Pancreas (tissue), 10 donors: ENCODE measurements around the gene HERC3. TPM values are rescaled to one million over a fixed set of nuclear protein-coding genes. Genes with fewer than 3 reads are reported as not detected.

Source experiments
- ATAC-seq, 4 donors: fragments of 200-7000 bp; cut with Tn5 transposase; one replicate each; pipeline versions ENCODE4 v1.8.0 to v1.9.1; 2020; ENCODE audit warnings: mild to moderate bottlenecking in 4 of 4, moderate library complexity in 4 of 4
- DNase-seq, 6 donors: peaks; one replicate each; pipeline ENCODE4 v3.0.0-alpha.2; 2020
- FAIRE-seq: peaks from 2 replicates; lab custom pipeline; 2012; peaks lifted over from hg19 to GRCh38; lab: Jason Lieb, UNC
- H3K27ac ChIP-seq, 4 donors: fragments of 200-600 bp; sonication (generic); 1 replicate in 3 of 4; 2 replicates in 1 of 4; pipeline versions ENCODE4 v1.5.0 to v1.8.0; 2020
- H3K27me3 ChIP-seq, 4 donors: fragments of 200-600 bp; one replicate each; pipeline ENCODE4 v1.8.0; 2021
- H3K36me3 ChIP-seq, 3 donors: fragments of 200-600 bp; sonication (generic) in 1 of 3; one replicate each; pipeline versions ENCODE4 v1.5.0 to v1.8.0; 2020 to 2021
- H3K4me1 ChIP-seq, 3 donors: fragments of 200-600 bp; one replicate each; pipeline ENCODE4 v1.8.0; 2021
- H3K4me3 ChIP-seq, 4 donors: fragments of 200-600 bp; sonication (generic) in 2 of 4; one replicate each; pipeline versions ENCODE4 v1.5.0 to v1.8.0; 2020 to 2021
- H3K9me3 ChIP-seq, 4 donors: fragments of 200-600 bp; one replicate each; pipeline ENCODE4 v1.8.0; 2021
- WGBS, 2 donors: extraction: QIAGEN DNeasy Blood & Tissue Kit; methylation state at CpG; one replicate each; pipeline ENCODE4 v1.1.7; 2013; 5-methylcytosine and 5-hydroxymethylcytosine counted together
- intact Hi-C, 3 donors: fragments of 100-400 bp; cut with DNase I; formaldehyde crosslinking; loops; one replicate each; pipeline versions ENCODE4 v1.11.1 to v1.14.2; 2022
- polyA plus RNA-seq, 2 donors: library from polyadenylated mRNA; stranded (reverse); fragments of 200-250 nt; gene quantifications; one replicate each; pipeline ENCODE4 v1.2.3, GENCODE V29; 2013
- total RNA-seq, 6 donors: library from RNA; stranded (reverse); fragmentation: NEBNext Ultra II Directional in 4 of 6; extraction: Animal tissue kit (Norgen Biotek cat#: 25700) in 4 of 6; gene quantifications; one replicate each; pipeline versions ENCODE4 v1.2.1 to v1.2.4, GENCODE V29; 2021 to 2023
- TF ChIP-seq, protein P1 (sequence below), 4 donors: fragments of 200-600 bp; sonication (generic) in 3 of 4; IDR thresholded peaks; one replicate each; pipeline versions ENCODE4 v1.5.0 to v1.8.0; 2021; ENCODE audit warnings: antibody characterized with exemption in 4 of 4
- donor health status: healthy with polysubstance abuse.
- donor health status: DM: no; HTN: no; CAD: no; lungs with moderate emphysema.
- donor health status: DM: no; HTN: no; CAD: no.
- donor health status: control.
- donor health status: control.
- donor health status: Bipolar disorder and iron deficiency.
- donor health status: DM: yes; HTN: yes; CAD: no.
- donor health status: DM: no; HTN: no; CAD: no.
- donor health status: DM: no; HTN: no; CAD: no.
- donor health status: DM: yes; HTN: yes; CAD: no.

Gene HERC3
- total and polyA plus RNA-seq, 8 donors: 2.7 to 18.0 (median 8.0) TPM

DNA sequence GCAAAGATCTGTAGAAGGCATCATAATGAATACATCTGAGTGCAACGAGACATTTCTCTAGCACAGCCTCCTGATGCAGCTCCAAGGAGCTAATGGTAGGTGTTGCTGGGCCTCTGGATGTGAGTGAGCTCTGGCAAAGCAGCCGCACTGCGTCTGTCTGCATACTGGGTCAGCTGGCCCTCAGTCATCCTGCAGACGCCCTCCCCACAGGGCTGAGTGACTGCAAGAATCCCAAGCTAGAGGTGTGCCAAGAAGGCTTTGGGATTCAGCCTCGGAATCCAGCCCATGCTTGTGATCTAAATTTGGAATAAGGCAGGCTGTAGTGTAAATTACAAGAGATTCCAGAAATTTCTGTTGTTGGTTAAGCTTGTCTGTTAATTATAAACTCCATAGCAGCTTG lies 18.5 kb downstream of the HERC3 start:
- peaks cover 22 to 36% (median 28%) of the 10 kb centered on the region in 3 donors for H3K4me1 ChIP-seq
- TF ChIP-seq, protein P1, sequence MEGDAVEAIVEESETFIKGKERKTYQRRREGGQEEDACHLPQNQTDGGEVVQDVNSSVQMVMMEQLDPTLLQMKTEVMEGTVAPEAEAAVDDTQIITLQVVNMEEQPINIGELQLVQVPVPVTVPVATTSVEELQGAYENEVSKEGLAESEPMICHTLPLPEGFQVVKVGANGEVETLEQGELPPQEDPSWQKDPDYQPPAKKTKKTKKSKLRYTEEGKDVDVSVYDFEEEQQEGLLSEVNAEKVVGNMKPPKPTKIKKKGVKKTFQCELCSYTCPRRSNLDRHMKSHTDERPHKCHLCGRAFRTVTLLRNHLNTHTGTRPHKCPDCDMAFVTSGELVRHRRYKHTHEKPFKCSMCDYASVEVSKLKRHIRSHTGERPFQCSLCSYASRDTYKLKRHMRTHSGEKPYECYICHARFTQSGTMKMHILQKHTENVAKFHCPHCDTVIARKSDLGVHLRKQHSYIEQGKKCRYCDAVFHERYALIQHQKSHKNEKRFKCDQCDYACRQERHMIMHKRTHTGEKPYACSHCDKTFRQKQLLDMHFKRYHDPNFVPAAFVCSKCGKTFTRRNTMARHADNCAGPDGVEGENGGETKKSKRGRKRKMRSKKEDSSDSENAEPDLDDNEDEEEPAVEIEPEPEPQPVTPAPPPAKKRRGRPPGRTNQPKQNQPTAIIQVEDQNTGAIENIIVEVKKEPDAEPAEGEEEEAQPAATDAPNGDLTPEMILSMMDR (IDR thresholded peaks at IDR 0.05): no peak
- no peaks in the 10 kb centered on the region for H3K9me3 ChIP-seq
- ATAC-seq (peak in 3 of 4 donors; percentile 49 to 59 (median 54)), DNase-seq (peak in 4 of 6 donors; percentile 16 to 38 (median 23)), FAIRE-seq (no peak)
- no peaks in the 10 kb centered on the region for H3K27me3 ChIP-seq
- WGBS, 2 donors: 46 to 48% methylated on average over 5 of the region's 5 CpGs
- H3K27ac ChIP-seq: peak overlapping the region in 2 of 4 donors; percentile 42 to 63
- intact Hi-C loops: no loop called here
- H3K36me3 ChIP-seq: peaks cover 0 to 11% (median 2%) of the 10 kb centered on the region in 3 donors
- H3K4me3 ChIP-seq: no peak overlapping the region

DNA sequence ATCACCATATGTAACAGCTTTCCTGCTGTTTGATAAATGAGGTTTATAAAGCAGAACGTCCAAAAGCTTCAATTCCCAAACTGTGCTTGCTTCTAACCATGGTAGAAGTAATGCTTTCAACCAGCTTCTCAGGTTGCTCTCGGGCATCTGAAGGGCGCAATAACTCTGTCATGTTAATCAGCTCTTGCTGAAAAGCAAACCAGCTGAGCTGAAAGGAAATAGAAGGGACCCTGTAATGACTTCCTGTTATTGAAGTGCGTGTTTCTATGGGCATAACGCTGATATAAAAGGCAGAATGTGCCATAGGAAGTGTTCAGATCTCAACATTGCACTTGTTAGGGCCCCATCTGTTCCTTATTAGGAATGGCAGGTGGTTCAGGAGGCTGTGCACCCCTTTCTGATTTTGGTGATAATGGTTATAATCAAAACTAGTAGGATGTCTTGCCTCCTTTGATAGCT lies 21.2 kb downstream of the HERC3 start:
- no peak for DNase-seq
- FAIRE-seq: no peak
- 48 to 50% methylated on average over 5 of the region's 5 CpGs for WGBS, 2 donors
- Histone ChIP-seq H3K4me1 (peaks cover 22 to 36% (median 28%) of the 10 kb centered on the region in 3 donors), H3K4me3 (no peak overlapping the region), H3K36me3 (peaks cover 0 to 4% (median 0%) of the 10 kb centered on the region in 3 donors), H3K27ac (peak overlapping the region in 3 of 4 donors; percentile 17 to 63 (median 42)), H3K27me3 (no peaks in the 10 kb centered on the region), H3K9me3 (no peaks in the 10 kb centered on the region)
- intact Hi-C loops: no loop called here
- peak; percentile 26 to 70 (median 50) for ATAC-seq
- TF ChIP-seq, protein P1 (IDR thresholded peaks at IDR 0.05): no peak

DNA sequence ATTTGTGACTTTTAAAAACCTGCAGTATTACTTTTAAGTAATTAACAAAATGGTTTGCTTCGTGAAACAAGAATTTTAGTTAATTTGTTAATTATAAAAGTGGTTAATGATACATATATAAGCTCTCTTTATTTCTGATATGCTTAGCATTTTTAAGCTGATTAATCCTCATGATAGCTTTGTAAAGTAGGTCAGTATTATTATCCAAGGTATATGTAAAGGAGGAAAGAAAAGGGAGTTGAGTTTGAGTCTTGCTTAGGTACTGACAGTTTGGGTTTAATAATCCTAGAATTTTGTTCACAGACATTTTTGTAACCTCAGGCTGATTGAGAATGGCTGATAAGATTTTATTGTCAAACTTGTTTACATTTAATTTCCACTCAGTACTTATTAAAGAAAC lies 21.8 kb downstream of the HERC3 start:
- TF ChIP-seq, protein P1 (IDR thresholded peaks at IDR 0.05): no peak
- FAIRE-seq: peak; percentile 67
- intact Hi-C loops: no loop called here
- Histone ChIP-seq H3K36me3 (no peaks in the 10 kb centered on the region), H3K27me3 (no peaks in the 10 kb centered on the region), H3K27ac (peak overlapping the region in 2 of 4 donors; percentile 42 to 63), H3K9me3 (no peaks in the 10 kb centered on the region), H3K4me3 (no peak overlapping the region), H3K4me1 (peaks cover 22 to 36% (median 28%) of the 10 kb centered on the region in 3 donors)
- WGBS, 2 donors: 63 to 81% methylated on average over 1 of the region's 1 CpG
- no peak for DNase-seq
- no peak for ATAC-seq

GRCh38 chr4:88616275-88617150 lies 24.2 kb downstream of the HERC3 start:
- no peaks in the 10 kb centered on the region for H3K27me3 ChIP-seq
- no peak overlapping the region for H3K27ac ChIP-seq
- no peak for FAIRE-seq

More at GRCh38 chr4:88616275-88617150, 24.2 kb downstream of the HERC3 start:
- Histone ChIP-seq H3K4me3 (no peak overlapping the region), H3K4me1 (peaks cover 12 to 34% (median 18%) of the 10 kb centered on the region in 3 donors), H3K36me3 (no peaks in the 10 kb centered on the region), H3K9me3 (no peaks in the 10 kb centered on the region)
- ATAC-seq: no peak
- DNase-seq: no peak
- TF ChIP-seq, protein P1 (IDR thresholded peaks at IDR 0.05): no peak
- intact Hi-C loops: no loop called here
- 92 to 100% methylated on average over 4 of the region's 4 CpGs for WGBS, 2 donors
